ENCODE data around the gene ARL2. TPM values are rescaled to one million over a fixed set of nuclear protein-coding genes. Genes with fewer than 3 reads are reported as not detected.
"Not testable (repeated sequence)": the region's sequence is repeated elsewhere in the genome, so short reads cannot be mapped to it uniquely, and the experiment has no call there.

The ARL2 gene
- total RNA-seq, 1 experiment from 2014 or later: 219 TPM

DNA sequence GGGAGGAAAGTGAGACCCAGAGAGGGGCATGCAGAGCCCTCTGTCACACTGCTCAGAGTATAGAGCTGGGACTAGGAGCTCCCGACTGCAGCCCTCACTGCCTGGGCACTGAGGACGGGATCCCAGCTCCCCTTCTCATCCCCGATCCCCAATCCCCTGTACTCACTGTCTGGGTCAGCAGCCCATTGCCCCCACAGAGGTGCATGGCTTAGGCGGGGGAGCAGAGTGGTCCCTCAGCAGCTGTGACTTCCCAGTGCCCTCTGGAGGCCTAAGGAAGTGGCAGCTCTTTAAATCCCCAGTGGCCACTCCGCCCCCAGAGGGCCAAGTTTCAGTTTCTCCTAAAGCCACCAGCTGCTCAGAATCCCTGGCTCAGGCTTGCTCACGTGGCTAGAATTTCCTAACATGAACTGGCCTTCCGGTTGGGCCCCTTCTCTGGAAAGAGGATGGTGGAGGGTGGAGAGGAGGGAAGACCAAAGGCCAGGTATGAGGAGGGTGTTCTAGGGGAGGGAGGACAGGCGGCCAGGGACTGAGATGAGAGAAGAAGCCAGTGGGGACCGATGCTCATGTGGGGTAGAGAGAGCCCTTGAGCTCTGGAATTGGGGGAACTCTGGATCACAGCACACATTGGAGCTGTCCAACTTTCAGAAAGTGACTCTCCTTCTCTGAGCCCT lies 17.1 kb upstream of the ARL2 start, which contains the start of gene BATF2:
Gene BATF2 (minus strand): TSS at position 262 of the 671 bp plus-strand sequence. CDS start 57 bp downstream, at position 205.
- H3K27me3 ChIP-seq (ENCODE audit: control insufficient read depth, insufficient read depth, low read length): no peaks in the 10 kb centered on the region
- peak; percentile 93 for DNase-seq
- H3K4me3 ChIP-seq (ENCODE audit: insufficient read depth, low read depth, low read length): no peak within 1 kb of the TSS; the same call in 1 of the 2 replicates
- no peaks in the 10 kb centered on the region for H3K36me3 ChIP-seq (replicated peaks; ENCODE audit: control insufficient read depth, insufficient read depth, low read length)

DNA sequence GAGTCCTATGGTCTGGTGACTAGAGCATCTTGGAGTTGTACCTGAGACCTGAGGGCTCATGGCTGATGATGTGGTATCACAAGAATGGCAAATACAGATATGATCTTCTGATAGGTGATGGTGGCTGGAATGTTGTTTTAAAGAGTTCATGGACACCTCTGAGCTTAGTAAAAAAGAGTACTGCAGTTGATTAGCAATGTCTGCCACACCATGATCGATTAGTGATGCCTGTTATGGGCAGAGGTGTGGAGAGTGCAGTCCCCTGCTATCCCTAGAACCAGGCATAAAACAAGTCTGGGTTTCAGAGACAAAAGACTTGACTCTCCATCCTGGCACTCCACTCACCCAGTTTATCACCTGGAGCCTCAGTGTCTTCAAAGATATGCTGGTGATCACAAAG lies 15.8 kb upstream of the ARL2 start:
- DNase-seq: no peak
- Histone ChIP-seq H3K4me3 (ENCODE audit: insufficient read depth, low read depth, low read length) (no peak overlapping the region), H3K36me3 (replicated peaks; ENCODE audit: control insufficient read depth, insufficient read depth, low read length) (no peaks in the 10 kb centered on the region), H3K27me3 (ENCODE audit: control insufficient read depth, insufficient read depth, low read length) (no peaks in the 10 kb centered on the region)

DNA sequence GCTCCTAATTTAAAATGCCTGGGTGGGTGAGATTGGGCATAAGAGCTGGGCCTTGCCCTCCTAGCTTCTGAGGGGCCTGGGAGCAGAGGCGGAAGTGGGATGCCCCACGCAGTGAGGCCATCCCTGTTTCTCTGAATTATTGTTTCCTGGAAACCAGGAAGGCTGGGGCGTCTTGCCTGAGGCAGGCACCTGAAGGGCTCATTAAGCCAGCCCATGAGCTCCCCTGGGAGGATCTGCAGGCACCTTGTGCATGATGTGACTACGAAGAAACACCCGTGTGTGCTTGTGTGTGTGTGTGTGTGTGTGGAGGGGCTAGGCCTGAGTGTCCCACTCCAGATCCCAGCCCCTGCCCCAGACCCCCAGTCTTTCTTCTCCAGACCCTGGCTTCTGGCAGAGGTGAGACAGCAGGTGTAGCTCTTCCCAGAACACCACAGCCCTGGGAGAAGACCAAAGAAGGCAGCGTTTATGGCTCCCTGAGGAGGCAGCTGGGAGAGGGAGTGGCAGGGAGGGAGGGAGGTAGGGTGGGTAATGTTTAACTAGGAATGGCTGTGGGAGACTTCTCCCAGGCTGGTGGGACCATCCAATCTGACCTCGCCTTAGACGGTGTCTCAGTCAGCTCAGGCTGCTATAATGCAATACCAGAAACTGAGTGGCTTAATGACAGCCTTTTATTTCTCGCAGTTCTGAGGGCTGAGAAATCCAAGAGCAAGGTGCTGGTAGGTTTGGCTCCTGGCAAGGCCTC lies 15.1 kb upstream of the ARL2 start:
- no peak for DNase-seq
- no peaks in the 10 kb centered on the region for H3K36me3 ChIP-seq (replicated peaks; ENCODE audit: control insufficient read depth, insufficient read depth, low read length)
- H3K4me3 ChIP-seq (ENCODE audit: insufficient read depth, low read depth, low read length): no peak overlapping the region
- H3K27me3 ChIP-seq (ENCODE audit: control insufficient read depth, insufficient read depth, low read length): no peaks in the 10 kb centered on the region

DNA sequence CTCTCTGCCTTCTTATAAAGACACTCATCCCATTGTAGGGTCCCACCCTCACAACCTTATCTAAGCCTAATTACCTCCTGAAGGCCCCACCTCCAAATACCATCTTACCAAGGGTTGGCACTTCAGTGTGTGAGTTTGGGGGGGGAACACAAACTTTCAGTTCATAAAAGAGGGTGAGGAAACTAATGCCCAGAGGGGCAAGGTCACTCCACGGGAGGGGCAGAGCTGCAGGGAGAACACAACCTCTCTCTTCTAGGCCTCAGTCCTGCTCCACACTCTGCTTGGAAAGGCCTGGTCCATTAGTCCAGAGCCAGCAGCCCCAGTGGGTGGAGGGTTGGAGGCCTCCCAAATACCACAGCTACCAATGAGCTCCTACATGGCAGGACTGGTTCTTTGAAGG lies 14.5 kb upstream of the ARL2 start:
- no peak for DNase-seq
- H3K36me3 ChIP-seq (replicated peaks; ENCODE audit: control insufficient read depth, insufficient read depth, low read length): no peaks in the 10 kb centered on the region
- H3K27me3 ChIP-seq (ENCODE audit: control insufficient read depth, insufficient read depth, low read length): no peaks in the 10 kb centered on the region
- H3K4me3 ChIP-seq (ENCODE audit: insufficient read depth, low read depth, low read length): no peak overlapping the region

DNA sequence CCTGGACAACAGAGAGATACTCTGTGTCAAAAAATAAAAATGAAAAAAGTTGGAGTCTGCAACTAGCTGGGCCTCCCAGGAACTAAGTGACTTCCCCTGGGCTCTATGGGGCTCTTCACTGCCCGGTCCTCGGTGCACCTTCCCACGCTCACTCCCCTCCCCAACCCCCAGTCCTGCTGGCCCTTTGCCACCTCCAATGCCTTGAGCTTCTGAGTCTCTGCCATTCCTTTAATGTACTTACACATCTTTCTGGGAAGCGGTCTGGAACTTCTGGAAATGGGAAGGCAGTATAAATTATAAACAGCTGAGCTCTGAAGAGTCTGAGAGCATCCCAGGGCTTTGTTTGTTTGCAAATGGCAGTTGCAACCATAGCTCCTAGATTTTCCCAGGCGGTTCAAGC lies 11.3 kb upstream of the ARL2 start:
- H3K4me3 ChIP-seq (ENCODE audit: insufficient read depth, low read depth, low read length): no peak overlapping the region
- no peaks in the 10 kb centered on the region for H3K36me3 ChIP-seq (replicated peaks; ENCODE audit: control insufficient read depth, insufficient read depth, low read length)
- no peaks in the 10 kb centered on the region for H3K27me3 ChIP-seq (ENCODE audit: control insufficient read depth, insufficient read depth, low read length)
- no peak for DNase-seq

DNA sequence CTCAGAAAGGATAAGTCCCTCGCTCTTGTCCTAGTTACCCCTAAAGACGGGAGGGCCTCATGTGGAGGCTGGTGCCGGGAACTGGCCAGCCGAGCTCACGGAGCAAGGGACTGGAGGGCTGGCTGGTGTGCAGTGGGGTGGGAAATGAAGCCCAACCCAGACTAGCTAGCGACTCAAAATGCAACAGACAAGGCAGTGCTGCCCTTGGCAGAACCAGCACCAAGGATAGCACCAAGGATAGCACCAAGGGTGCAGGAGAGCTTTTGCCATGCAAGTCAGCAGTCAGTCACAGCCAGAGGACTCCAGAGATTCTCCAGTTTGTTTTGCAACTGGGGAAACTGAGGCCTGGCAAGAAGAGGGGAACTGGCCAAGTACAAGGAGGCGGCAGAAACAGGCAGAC lies 10.7 kb upstream of the ARL2 start:
- peak; percentile 65 for DNase-seq
- Histone ChIP-seq H3K4me3 (ENCODE audit: insufficient read depth, low read depth, low read length) (no peak overlapping the region), H3K36me3 (replicated peaks; ENCODE audit: control insufficient read depth, insufficient read depth, low read length) (no peaks in the 10 kb centered on the region), H3K27me3 (ENCODE audit: control insufficient read depth, insufficient read depth, low read length) (no peaks in the 10 kb centered on the region)

DNA sequence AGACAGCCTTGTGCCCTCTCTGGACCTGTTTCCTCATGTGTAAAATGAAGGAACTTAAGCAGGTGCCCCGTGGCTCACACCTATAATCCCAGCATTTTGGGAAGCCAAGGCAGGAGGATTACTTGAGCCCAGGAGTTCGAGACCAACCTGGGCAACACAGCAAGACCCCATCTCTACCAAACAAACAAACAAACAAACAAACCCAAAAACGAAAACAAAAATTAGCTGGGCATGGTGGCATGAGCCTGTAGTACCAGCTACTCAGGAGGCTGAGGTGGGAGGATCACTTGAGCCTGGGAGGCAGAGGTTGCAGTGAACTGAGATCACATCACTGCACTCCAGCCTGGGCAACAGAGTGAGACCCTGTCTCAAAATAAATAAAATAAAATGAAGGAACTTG lies 10.0 kb upstream of the ARL2 start:
- not testable (repeated sequence) for H3K27me3 ChIP-seq (ENCODE audit: control insufficient read depth, insufficient read depth, low read length); DNase-seq; H3K4me3 ChIP-seq (ENCODE audit: insufficient read depth, low read depth, low read length); H3K36me3 ChIP-seq (replicated peaks; ENCODE audit: control insufficient read depth, insufficient read depth, low read length)

DNA sequence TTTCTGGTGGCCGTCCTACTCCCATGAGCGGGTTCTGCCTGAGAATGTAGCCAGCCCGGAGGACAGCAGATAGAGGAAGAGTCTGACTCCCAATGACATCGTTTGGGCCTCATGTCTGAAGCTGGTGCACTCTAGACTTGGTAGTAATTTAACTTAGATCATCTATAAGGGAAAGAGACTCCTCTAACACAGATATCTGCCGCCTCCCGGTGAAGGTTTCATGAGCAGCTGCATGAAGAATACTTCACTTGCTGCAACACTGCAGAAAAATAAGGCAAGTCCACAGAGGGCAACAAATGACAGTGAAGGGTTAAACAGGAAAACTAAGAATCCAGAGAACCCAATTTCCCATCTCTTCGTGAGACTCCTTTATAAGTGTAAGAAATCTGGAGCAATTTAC lies 5.9 kb upstream of the ARL2 start:
- no peak for DNase-seq
- no peaks in the 10 kb centered on the region for H3K36me3 ChIP-seq (replicated peaks; ENCODE audit: control insufficient read depth, insufficient read depth, low read length)
- no peak overlapping the region for H3K4me3 ChIP-seq (ENCODE audit: insufficient read depth, low read depth, low read length)
- no peaks in the 10 kb centered on the region for H3K27me3 ChIP-seq (ENCODE audit: control insufficient read depth, insufficient read depth, low read length)

DNA sequence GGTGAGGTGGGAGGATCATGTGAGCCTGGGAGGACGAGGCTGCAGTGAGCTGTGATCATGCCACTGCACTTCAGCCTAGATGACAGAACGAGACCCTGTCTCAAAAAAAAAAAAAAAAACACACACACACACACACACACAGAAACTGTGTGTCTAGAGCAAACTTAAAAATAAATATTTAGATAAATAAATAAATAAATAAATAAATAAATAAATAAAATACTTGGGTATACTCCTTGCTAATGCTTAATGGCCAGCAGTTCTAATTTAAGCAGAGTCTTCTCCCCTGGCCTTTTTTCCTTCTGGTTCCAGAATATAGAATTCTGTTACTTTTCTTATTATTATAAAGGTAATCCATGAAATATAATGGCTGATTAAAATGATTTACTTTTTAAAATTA lies 5.1 kb upstream of the ARL2 start:
- H3K36me3 ChIP-seq (replicated peaks; ENCODE audit: control insufficient read depth, insufficient read depth, low read length): no peaks in the 10 kb centered on the region
- H3K4me3 ChIP-seq (ENCODE audit: insufficient read depth, low read depth, low read length): no peak overlapping the region
- no peaks in the 10 kb centered on the region for H3K27me3 ChIP-seq (ENCODE audit: control insufficient read depth, insufficient read depth, low read length)
- no peak for DNase-seq

DNA sequence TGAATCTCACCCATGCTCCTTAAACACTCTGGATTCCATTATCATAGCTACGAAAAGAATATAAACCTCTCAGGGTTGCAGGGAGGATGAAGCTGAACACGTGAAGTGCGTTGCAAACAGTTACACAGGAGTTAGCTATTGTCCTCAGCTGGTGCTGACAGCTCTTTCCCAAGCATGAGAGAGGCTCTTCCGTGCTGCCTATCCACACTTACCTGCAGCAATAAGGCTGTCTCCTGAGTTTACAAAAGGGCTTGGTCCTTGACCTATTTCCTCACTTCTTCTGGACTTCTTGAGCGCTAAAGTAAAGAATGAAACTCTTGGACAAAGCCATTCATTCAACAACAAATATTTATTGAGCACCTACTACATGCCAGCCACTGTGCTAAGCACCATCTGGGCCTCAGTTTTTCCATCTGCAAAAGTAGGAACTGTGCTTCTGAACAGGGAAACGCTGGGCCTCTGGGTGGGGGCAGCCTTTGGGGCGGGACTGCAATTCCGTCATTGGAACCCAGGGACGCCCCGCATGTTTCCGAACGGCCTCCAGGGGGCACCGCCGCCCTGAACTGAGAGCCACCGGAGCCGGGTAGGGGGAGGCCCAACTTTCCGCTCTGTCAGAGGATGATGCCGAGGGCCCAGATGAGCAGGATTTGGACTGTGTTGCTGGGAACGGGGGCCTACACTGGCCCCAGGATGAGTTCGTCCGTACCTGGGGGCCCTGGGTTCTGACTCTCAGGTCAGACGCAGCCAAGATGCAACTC lies 651 bp upstream of the ARL2 start:
- DNase-seq: peak; percentile 97
- Histone ChIP-seq H3K36me3 (replicated peaks; ENCODE audit: control insufficient read depth, insufficient read depth, low read length) (no peaks in the 10 kb centered on the region; the same call in none of the 2 replicates), H3K4me3 (ENCODE audit: insufficient read depth, low read depth, low read length) (peak overlapping the region; percentile 83)

DNA sequence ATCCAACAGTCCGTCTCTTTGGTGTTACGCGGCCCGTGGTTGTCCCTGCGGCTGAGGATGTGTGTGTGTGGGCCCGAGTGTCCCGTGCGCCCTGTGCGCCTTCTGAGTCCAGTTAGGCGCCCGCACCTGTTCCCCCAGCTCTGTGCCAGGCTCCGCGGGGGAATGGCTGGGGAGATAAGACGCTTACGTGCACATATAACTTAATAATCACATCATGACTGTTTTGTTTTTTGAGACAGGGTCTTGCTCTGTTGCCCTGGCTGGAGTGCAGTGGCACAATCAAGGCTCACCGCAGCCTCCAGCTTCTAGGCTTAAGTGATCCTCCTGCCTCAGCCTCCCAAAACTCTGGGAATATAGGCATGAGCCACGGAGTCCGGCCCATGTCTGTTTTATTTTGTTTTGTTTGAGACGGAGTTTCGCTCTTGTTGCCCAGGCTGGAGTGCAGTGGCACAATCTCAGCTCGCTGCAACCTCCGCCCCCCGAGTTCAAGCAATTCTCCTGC lies 817 bp downstream of the ARL2 start:
- Histone ChIP-seq H3K27me3 (ENCODE audit: control insufficient read depth, insufficient read depth, low read length) (no peaks in the 10 kb centered on the region), H3K36me3 (replicated peaks; ENCODE audit: control insufficient read depth, insufficient read depth, low read length) (peaks cover 6% of the 10 kb centered on the region), H3K4me3 (ENCODE audit: insufficient read depth, low read depth, low read length) (peak overlapping the region; percentile 83)
- DNase-seq: no peak

More for the DNA sequence above, 651 bp upstream of the ARL2 start:
- no peaks in the 10 kb centered on the region for H3K27me3 ChIP-seq (ENCODE audit: control insufficient read depth, insufficient read depth, low read length)

DNA sequence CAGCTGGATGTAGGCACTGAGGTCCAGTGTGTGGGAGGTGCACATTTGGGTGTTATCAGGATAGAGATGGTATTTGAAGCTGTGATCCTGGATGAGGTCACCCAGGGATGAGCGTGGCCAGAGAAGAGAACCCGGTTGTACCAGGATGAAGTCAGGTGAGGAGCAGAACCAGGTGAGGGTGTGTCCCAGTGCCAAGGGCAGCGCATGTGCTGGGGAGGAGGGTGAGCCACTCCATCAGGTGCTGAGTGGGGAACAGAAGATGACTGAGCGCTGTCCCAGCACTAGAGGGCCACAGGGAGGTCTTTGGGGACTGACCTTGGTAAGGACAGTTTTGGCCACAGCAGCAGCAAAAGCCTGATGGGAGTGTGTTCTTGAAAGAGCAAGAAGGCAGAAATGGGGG lies 2.7 kb downstream of the ARL2 start:
- Histone ChIP-seq H3K4me3 (ENCODE audit: insufficient read depth, low read depth, low read length) (no peak overlapping the region), H3K36me3 (replicated peaks; ENCODE audit: control insufficient read depth, insufficient read depth, low read length) (peaks cover 14% of the 10 kb centered on the region), H3K27me3 (ENCODE audit: control insufficient read depth, insufficient read depth, low read length) (no peaks in the 10 kb centered on the region)
- no peak for DNase-seq

DNA sequence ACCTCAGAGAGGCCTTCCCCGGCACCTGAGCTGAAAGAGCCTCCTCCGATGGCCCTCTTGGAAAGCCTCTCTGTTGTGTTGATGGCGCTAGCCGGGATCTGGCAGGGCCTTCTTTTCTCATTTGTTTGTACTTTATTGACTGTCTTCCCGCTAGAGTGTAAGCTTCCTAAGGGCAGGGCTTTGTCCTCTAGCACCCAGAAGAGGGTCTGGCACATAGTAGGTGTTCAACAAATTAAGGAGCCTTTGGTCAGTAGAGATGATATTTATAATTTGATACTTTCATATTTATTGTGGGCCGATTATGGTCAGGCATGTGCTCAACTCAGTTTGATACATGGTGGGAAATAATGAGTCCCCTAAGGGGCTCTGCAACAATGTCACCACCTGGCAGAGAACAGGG lies 4.0 kb downstream of the ARL2 start:
- peaks cover 14% of the 10 kb centered on the region for H3K36me3 ChIP-seq (replicated peaks; ENCODE audit: control insufficient read depth, insufficient read depth, low read length)
- H3K4me3 ChIP-seq (ENCODE audit: insufficient read depth, low read depth, low read length): no peak overlapping the region
- no peak for DNase-seq
- H3K27me3 ChIP-seq (ENCODE audit: control insufficient read depth, insufficient read depth, low read length): no peaks in the 10 kb centered on the region

DNA sequence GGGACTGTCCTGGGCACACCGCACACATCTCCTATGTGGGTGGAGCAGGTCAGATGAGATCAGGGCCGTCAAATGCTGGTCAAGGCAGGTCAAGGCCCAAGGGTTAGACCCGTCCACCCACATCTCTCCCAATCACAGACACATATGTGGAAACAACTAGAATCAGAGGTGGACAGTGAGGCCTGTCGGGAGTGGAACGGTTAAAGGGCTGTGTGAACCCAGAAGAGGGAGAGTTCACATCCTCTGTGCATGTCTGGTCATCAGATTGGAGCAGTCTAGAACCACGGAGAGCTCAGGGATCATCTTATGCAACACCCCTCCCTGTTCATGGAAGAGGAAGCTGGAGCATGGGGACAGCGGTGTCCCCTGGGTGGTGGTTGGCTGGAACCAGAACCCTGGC lies 5.9 kb downstream of the ARL2 start:
- H3K36me3 ChIP-seq (replicated peaks; ENCODE audit: control insufficient read depth, insufficient read depth, low read length): peaks cover 14% of the 10 kb centered on the region
- no peak for DNase-seq
- no peaks in the 10 kb centered on the region for H3K27me3 ChIP-seq (ENCODE audit: control insufficient read depth, insufficient read depth, low read length)
- no peak overlapping the region for H3K4me3 ChIP-seq (ENCODE audit: insufficient read depth, low read depth, low read length)

DNA sequence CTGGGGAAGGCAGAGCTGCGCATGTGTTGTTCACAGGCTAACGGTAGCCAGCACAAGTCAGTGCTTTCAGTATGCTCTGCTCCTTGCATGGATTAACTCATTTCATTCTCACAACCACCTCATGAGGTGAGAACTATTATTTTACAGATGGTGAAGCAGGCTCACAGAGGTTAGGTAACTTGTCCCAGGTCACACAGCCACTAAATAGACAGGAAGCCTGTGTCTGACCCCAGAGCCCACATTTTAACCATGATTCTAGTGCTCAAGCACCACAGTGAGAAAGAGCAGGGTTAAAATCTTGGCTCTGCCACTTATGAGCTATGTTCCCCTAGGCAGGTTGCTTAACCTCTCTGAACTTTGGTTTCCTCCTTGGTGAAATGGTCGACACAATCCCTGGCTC lies 7.0 kb downstream of the ARL2 start:
- peaks cover 14% of the 10 kb centered on the region for H3K36me3 ChIP-seq (replicated peaks; ENCODE audit: control insufficient read depth, insufficient read depth, low read length)

More for the DNA sequence above, 7.0 kb downstream of the ARL2 start:
- DNase-seq: no peak
- H3K4me3 ChIP-seq (ENCODE audit: insufficient read depth, low read depth, low read length): no peak overlapping the region
- H3K27me3 ChIP-seq (ENCODE audit: control insufficient read depth, insufficient read depth, low read length): no peaks in the 10 kb centered on the region

All from H7 (cell line).